NCI-H748 (cell line): ENCODE measurements around the gene IFNL2.

Source experiments
- DNase-seq: peaks from one replicate; lab custom pipeline; 2025; ENCODE audit not compliant: unreplicated experiment; lab: John Stamatoyannopoulos, UW

Gene IFNL2

DNA sequence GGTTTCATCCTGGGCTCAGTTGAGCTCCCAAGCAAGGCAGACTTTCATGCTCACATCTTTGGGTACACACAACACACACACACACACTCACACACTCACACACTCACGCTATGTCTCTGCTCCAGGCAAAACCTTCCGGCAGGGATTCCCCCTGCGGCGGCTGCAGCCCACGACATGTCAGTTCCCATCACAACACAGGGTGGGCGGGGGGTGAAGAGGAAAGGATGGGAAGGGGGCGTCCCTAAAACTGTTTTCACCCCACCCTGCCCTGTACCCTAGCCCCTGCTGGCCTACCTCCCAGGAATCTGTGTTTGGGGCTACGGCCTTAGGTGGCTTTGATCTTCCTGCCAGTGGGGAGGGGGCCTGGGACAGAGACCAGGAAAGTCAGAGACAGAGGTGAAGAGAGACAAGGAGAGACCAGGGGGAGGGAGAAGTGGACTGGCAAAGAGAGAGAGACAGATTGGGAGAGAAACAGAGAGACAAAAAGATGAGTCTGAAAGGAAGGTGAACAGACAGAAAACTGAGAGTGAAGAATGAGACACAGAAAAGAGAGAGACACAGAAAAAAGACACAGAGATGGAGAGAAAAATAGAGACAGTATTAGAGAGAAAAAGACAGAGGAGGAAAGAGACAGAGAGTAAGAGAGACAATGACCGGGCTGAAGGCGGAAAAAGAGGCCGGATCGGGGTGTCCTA, 48.6 kb downstream of the IFNL2 start:
- DNase-seq = no peak

DNA sequence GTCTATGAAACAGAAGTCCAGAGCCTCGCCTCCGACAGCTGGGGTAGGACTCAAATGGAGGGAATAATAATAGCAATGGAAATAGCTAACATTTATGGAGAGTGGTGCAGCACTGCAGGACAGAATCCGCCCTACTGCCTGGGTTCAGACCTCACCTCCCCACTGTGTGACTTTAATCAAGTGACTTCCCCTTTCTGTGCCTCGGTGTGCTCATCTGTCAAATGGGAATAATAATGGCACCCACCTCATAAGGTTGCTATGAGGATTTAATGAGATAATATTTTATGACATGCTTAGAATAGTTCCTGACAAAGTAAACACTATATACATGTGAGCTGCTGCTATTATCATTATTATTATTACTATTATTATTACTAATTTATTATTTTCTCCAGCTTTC, 49.3 kb downstream of the IFNL2 start:
- DNase-seq = no peak

DNA sequence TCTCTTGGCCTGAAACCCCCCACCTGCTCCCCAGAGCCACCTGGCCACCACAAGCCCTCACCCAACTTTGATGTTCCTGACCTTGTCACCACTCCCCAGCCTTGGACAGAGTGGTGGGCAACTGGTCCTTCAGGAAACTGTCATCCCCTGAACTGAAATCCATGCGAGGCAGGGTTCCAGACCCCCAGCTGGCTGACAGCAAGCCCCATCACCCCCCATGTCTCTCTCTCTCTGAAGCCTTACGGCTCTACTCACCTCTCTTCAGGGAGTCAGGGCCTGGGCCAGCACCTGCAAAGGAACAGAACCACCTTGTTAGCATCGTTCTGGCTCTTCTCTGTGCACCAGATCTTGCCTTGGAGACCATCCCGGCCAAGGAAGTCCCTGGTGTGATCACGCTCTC, 49.9 kb downstream of the IFNL2 start:
- no peak for DNase-seq

DNA sequence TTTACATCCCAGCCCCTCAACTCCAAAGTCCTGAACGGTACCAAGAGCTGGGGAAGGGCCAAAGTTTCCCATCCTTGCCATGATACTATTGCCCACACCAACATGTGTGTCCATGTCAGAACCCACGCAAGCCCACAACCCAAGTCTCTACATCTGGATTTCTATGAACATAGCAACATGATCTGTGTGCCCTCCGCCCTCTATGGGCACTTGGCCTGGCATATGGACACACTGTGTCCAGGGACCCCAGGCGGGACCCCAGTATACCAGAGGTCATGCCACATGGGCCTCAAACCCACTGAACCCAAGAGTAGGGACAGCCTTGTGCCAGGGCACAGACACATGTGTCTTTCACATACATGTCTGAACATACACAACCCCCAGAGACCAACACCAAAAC, 50.5 kb downstream of the IFNL2 start:
- no peak for DNase-seq

DNA sequence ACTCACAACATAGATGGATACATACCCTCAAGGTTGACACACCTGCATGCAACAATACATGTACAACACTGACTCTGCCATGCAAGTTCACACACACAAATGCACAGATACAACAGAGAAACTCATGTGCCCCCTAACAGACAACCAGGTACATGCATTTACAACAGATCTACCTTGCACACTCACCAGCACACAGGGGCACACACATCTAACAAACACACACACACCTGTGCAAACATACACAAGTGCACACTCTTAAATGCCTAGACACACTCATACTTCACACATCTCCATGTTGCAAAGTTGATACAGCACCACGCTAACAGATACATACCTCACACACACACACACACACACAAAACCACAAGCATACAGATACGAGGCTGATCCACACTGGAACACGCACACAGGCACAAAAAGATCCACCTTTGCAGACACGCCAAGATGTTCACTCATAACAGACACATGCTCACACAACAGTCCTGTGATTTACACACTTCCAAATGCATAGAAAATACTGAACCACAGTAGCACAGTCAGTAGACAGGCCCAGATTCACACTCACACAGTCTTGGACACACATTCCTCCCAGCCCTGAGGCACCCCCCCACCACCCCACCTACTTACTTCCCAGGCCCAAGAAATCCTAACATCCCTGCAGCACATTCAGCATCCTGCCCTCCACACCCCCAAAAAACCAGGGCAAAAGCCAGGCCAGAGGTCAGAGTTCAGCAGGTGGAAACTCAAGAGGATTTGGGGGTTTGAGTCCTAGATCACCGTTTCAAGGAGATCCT, 51.1 kb downstream of the IFNL2 start:
- DNase-seq = no peak
